Measurements from ENCODE around the gene CDK4. TPM values are rescaled to one million over a fixed set of nuclear protein-coding genes. Genes with fewer than 3 reads are reported as not detected.

Gene CDK4
- total and polyA plus RNA-seq, 8 donors = 80.1 to 269 (median 231) TPM

DNA sequence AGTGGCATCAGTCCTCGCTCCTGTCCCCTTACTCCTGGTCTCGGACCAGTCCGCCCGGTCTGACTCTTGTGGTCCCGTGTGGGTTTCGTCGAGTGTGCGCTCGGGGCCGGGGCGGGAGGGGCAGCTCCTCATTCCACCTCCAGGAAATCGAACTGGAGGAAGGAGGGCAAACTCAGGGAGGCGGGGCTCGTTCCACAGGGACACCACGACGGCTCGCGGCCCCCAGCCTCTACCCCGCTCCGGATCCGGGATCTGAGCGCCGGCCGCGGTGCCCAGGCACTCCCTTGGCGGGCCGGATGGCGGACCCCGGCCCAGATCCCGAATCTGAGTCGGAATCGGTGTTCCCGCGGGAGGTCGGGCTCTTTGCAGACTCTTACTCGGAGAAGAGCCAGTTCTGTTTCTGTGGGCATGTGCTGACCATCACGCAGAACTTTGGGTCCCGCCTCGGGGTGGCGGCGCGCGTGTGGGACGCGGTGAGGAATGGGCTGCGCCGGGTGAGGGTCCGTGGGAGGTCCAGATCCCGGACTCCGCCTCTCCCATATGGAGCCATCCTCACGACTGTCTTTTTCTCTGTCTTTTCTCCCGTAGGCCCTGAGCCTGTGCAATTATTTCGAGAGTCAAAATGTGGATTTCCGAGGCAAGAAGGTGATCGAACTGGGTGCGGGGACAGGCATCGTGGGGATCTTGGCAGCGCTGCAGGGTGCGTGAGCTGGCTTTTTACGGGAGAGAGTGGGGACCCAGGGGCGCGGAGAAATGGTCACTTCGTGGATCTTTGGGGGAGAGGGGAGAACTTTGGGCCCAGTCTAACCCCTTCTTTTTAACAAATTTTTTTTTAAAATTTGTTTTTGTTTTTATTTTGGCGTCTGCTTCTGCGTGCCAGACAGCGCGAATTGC lies 20.6 kb upstream of the CDK4 start, which contains the start of gene EEF1AKMT3:
Gene EEF1AKMT3, plus strand, starts transcription at position 186 of the 894 bp plus-strand sequence. Its CDS starts 111 bp downstream, at position 297.
- Histone ChIP-seq H3K36me3 (peaks cover 0 to 28% of the 10 kb centered on the region in 2 donors), H3K4me1 (peaks cover 5 to 44% of the 10 kb centered on the region in 2 donors), H3K9me3 (no peaks in the 10 kb centered on the region), H3K27ac (peak within 1 kb of the TSS; percentile 88 to 92), H3K4me3 (peak within 1 kb of the TSS; percentile 76 to 79), H3K27me3 (peaks cover 0 to 2% of the 10 kb centered on the region in 2 donors)
- TF ChIP-seq, protein P1, sequence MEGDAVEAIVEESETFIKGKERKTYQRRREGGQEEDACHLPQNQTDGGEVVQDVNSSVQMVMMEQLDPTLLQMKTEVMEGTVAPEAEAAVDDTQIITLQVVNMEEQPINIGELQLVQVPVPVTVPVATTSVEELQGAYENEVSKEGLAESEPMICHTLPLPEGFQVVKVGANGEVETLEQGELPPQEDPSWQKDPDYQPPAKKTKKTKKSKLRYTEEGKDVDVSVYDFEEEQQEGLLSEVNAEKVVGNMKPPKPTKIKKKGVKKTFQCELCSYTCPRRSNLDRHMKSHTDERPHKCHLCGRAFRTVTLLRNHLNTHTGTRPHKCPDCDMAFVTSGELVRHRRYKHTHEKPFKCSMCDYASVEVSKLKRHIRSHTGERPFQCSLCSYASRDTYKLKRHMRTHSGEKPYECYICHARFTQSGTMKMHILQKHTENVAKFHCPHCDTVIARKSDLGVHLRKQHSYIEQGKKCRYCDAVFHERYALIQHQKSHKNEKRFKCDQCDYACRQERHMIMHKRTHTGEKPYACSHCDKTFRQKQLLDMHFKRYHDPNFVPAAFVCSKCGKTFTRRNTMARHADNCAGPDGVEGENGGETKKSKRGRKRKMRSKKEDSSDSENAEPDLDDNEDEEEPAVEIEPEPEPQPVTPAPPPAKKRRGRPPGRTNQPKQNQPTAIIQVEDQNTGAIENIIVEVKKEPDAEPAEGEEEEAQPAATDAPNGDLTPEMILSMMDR (IDR thresholded peaks at IDR 0.05) = no peak
- peak; percentile 76 for ATAC-seq
- intact Hi-C loops (cut with DNase I) = no loop called here
- peak; percentile 57 to 90 (median 69) for DNase-seq

DNA sequence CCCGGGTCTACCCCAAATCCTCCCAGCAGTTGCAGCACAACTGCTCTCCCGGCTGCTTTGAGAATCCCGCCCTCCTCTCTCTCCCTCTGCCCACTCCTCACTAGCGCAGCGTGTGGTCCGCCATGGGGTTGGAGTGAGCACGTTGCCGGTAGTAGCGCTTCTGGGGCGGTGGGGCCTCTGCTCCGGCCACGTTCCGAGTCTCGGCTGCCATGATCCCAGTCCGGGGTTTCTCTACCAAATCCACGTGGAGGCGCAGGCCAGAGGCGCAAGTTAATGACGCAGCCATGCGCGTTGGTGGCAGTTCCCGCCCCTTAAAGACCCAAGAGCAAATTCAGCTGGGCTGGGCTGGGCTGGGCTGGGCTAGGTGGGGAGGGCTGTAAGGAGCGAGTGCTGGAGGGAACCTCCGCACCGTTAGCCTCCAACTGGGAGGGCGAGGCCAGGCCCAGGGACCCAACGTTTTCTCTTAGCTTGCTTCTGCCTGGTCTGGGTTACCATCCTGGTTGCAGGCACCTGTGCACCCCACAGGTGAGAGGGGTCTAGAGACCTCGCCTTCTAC lies 19.8 kb upstream of the CDK4 start, which contains the start of gene METTL1:
Gene METTL1, minus strand, starts transcription at position 233 of the 556 bp plus-strand sequence. Its CDS starts 22 bp downstream, at position 211.
- intact Hi-C loops (cut with DNase I) = no loop called here
- Histone ChIP-seq H3K36me3 (peaks cover 0 to 28% of the 10 kb centered on the region in 2 donors), H3K9me3 (no peaks in the 10 kb centered on the region), H3K4me1 (peaks cover 9 to 50% of the 10 kb centered on the region in 2 donors), H3K27me3 (peaks cover 0 to 9% of the 10 kb centered on the region in 2 donors), H3K4me3 (peak within 1 kb of the TSS; percentile 76 to 79), H3K27ac (peak within 1 kb of the TSS; percentile 88 to 92)
- TF ChIP-seq, protein P1 (IDR thresholded peaks at IDR 0.05) = no peak
- DNase-seq = peak; percentile 95 to 98 (median 96)
- ATAC-seq = peak; percentile 95

DNA sequence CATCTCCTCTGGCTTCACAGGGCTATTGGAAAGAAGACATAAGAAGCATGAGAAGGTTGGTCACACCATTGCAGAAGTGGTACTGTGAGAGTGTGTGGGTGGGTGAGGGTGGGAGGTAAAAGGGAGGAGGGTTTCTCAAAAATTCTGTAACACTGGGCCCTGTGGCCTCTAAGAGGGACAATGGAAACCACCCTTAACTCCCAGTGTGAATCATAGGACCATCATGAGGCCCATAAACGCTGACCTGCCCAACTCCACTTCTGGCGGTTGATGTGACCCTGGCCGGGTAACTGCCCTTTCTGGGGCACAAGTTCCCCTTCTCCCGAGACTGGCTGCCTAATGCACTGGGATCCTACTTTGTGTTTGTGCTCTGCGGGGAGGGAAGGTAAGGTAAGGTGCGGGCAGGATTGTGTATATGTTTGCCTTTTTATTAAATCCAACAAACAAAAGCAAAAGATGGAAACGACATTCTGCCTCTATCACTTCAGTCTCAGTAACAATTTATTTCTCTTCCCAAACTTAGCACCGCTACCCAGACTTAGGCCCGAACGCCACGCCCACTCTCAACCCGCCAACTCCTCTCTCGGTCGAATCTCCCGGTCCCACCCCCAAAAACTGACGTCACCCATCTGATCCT lies 19.2 kb upstream of the CDK4 start:
- ATAC-seq (peak; percentile 73), DNase-seq (peak in 3 of 4 donors; percentile 91 to 95 (median 91))
- H3K4me1 ChIP-seq = peaks cover 15 to 56% of the 10 kb centered on the region in 2 donors
- H3K36me3 ChIP-seq = peaks cover 0 to 28% of the 10 kb centered on the region in 2 donors
- H3K27me3 ChIP-seq = peaks cover 1 to 15% of the 10 kb centered on the region in 2 donors
- intact Hi-C loops (cut with DNase I) = no loop called here
- H3K9me3 ChIP-seq = no peaks in the 10 kb centered on the region
- H3K27ac ChIP-seq = peak overlapping the region; percentile 88 to 92
- peak overlapping the region; percentile 76 to 79 for H3K4me3 ChIP-seq
- TF ChIP-seq, protein P1 (IDR thresholded peaks at IDR 0.05) = no peak

DNA sequence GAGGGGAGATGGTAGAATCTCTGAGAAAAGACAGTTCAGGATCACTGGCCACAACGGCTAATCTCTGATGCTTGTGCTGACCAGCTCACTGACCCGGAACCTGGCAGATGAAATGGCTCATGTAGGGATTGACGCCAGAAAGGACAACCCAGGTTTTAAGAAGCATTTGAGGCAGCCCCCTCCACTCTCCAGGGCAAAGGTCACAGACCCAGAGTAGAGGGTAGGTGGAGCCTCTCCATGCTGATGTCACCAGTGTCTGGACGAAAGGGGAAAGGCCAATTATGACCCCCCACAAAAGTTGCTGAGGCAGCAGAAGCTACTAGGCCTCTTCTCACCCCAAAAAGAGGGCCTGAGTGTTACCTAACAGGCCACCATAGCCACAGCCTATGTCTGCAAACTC lies 18.6 kb upstream of the CDK4 start:
- H3K4me3 ChIP-seq = peak overlapping the region in 1 of 2 donors; percentile 79

More for the DNA sequence above, 18.6 kb upstream of the CDK4 start:
- H3K27ac ChIP-seq = peak overlapping the region in 1 of 2 donors; percentile 88
- TF ChIP-seq, protein P1 (IDR thresholded peaks at IDR 0.05) = no peak
- ATAC-seq = no peak
- no peaks in the 10 kb centered on the region for H3K9me3 ChIP-seq
- intact Hi-C loops (cut with DNase I) = no loop called here
- H3K4me1 ChIP-seq = peaks cover 21 to 62% of the 10 kb centered on the region in 2 donors
- no peak for DNase-seq
- peaks cover 0 to 28% of the 10 kb centered on the region in 2 donors for H3K36me3 ChIP-seq
- peaks cover 7 to 21% of the 10 kb centered on the region in 2 donors for H3K27me3 ChIP-seq
